A549 (cell line): ENCODE measurements around the gene OBSCN. TPM values are rescaled to one million over a fixed set of nuclear protein-coding genes. Genes with fewer than 3 reads are reported as not detected.

Source experiments
- ATAC-seq, 2 experiments: fragments of 200-7000 bp in 1 of 2; fragments of >200 bp in 1 of 2; cut with Nextera tagmentation in 1 of 2; cut with Tn5 transposase in 1 of 2; 3 replicates each; pipeline versions ENCODE4 v1.8.0 to v1.9.1; 2018 to 2020; ENCODE audit warnings: mild to moderate bottlenecking in 1 of 2, moderate library complexity in 1 of 2
- CTCF ChIA-PET: fragments of 300-600 bp; sonication (Branson Sonifier 250); formaldehyde crosslinking; extraction: SDS; loops from one replicate; lab custom pipeline; 2021; ENCODE audit warnings: antibody characterized with exemption, inconsistent platforms; lab: Yijun Ruan, JAX
- POLR2A ChIA-PET: fragments of 350-600 bp; formaldehyde crosslinking; extraction: SDS; loops from one replicate; lab custom pipeline; 2021; ENCODE audit warnings: antibody characterized with exemption, inconsistent platforms; lab: Yijun Ruan, JAX
- DNase-seq, 2 experiments: peaks; one replicate each; pipeline versions ENCODE4 v3.0.0 to v3.0.0-alpha.2; 2011 to 2016; ENCODE audit warnings: low read depth in 1 of 2, low spot score in 1 of 2
- FAIRE-seq: peaks from 2 replicates; lab custom pipeline; 2011; peaks lifted over from hg19 to GRCh38; lab: Jason Lieb, UNC
- H3K27ac ChIP-seq, 2 experiments: fragments of >200 bp; sonication (Bioruptor Twin); formaldehyde crosslinking; 3 replicates each; pipeline ENCODE4 v1.5.1; 2016 to 2017
- H3K4me1 ChIP-seq: fragments of >200 bp; sonication (Bioruptor Twin); formaldehyde crosslinking; 3 replicates; pipeline ENCODE4 v1.6.1; 2016
- H3K4me2 ChIP-seq: fragments of >200 bp; sonication (Bioruptor Twin); formaldehyde crosslinking; 3 replicates; pipeline ENCODE4 v1.6.1; 2016
- H3K4me3 ChIP-seq: fragments of >200 bp; sonication (Bioruptor Twin); formaldehyde crosslinking; 3 replicates; pipeline ENCODE4 v1.5.1; 2016
- H3K9me3 ChIP-seq: fragments of >200 bp; sonication (Bioruptor Twin); formaldehyde crosslinking; 3 replicates; pipeline ENCODE4 v1.6.1; 2016
- BCL3 ChIP-seq: fragments of >200 bp; sonication (Bioruptor Twin); formaldehyde crosslinking; IDR thresholded peaks from 3 replicates; pipeline ENCODE4 v1.6.1; 2016
- CBX2 ChIP-seq: fragments of 200-600 bp; sonication (generic); IDR thresholded peaks from 2 replicates; pipeline ENCODE4 v1.6.1; 2016; ENCODE audit warnings: low read depth, mild to moderate bottlenecking, borderline replicate concordance
- CBX8 ChIP-seq: fragments of 200-600 bp; sonication (generic); IDR thresholded peaks from 2 replicates; pipeline ENCODE4 v1.6.1; 2016
- CEBPB ChIP-seq, 2 experiments: fragments of >200 bp in 1 of 2; sonication (Bioruptor Twin) in 1 of 2; formaldehyde crosslinking in 1 of 2; IDR thresholded peaks; 2 replicates each; pipeline ENCODE4 v1.6.1; 2012 to 2016
- CHD4 ChIP-seq: fragments of 200-600 bp; sonication (generic); IDR thresholded peaks from 2 replicates; pipeline ENCODE4 v1.6.1; 2016; ENCODE audit warnings: antibody characterized with exemption, mild to moderate bottlenecking, borderline replicate concordance
- EP300 ChIP-seq, 2 experiments: fragments of >200 bp; sonication (Bioruptor Twin); formaldehyde crosslinking; IDR thresholded peaks; 2 replicates in 1 of 2; 3 replicates in 1 of 2; pipeline ENCODE4 v1.6.1; 2016 to 2017
- ESRRA ChIP-seq: fragments of 150-350 bp; IDR thresholded peaks from 2 replicates; pipeline ENCODE4 v1.6.1; 2014; ENCODE audit warnings: mild to moderate bottlenecking, low read length, borderline replicate concordance
- FOXS1 ChIP-seq: fragments of 250-450 bp; sonication (Bioruptor Pico); IDR thresholded peaks from 2 replicates; pipeline ENCODE4 v1.5.0; 2020; ENCODE audit warnings: mild to moderate bottlenecking, moderate library complexity
- HEYL ChIP-seq: fragments of 250-450 bp; sonication (Bioruptor Pico); IDR thresholded peaks from 2 replicates; pipeline ENCODE4 v1.8.0; 2021; ENCODE audit warnings: mild to moderate bottlenecking, moderate library complexity
- HOXA7 ChIP-seq: fragments of 250-450 bp; sonication (Bioruptor Pico); IDR thresholded peaks from 2 replicates; pipeline ENCODE4 v1.5.0; 2020; ENCODE audit warnings: mild to moderate bottlenecking, moderate library complexity
- MAZ ChIP-seq: fragments of 150-350 bp; IDR thresholded peaks from 2 replicates; pipeline ENCODE4 v1.6.1; 2014; ENCODE audit warnings: antibody characterized with exemption, low read depth, low read length, borderline replicate concordance
- NFE2L2 ChIP-seq: fragments of 150-350 bp; conservative IDR thresholded peaks from 2 replicates; pipeline ENCODE4 v1.6.1; 2014; ENCODE audit warnings: low read length
- POLR2A ChIP-seq: IDR thresholded peaks from 2 replicates; pipeline ENCODE4 v1.6.1; 2012; ENCODE audit warnings: mild to moderate bottlenecking, low read length
- POLR2AphosphoS2 ChIP-seq: conservative IDR thresholded peaks from 2 replicates; pipeline ENCODE4 v1.6.1; 2012; ENCODE audit warnings: low read length, improper control_type of control experiment, inconsistent platforms
- RARB ChIP-seq: fragments of 250-450 bp; sonication (Bioruptor Pico); IDR thresholded peaks from 2 replicates; pipeline ENCODE4 v1.8.0; 2021; ENCODE audit warnings: mild to moderate bottlenecking, moderate library complexity
- SMC3 ChIP-seq: fragments of >200 bp; sonication (Bioruptor Twin); formaldehyde crosslinking; IDR thresholded peaks from 3 replicates; pipeline ENCODE4 v1.6.1; 2018; ENCODE audit warnings: inconsistent platforms
- SREBF2 ChIP-seq: fragments of 450-650 bp; IDR thresholded peaks from 2 replicates; pipeline ENCODE4 v1.6.1; 2014; ENCODE audit warnings: mild to moderate bottlenecking, moderate library complexity
- TP53 ChIP-seq: fragments of 250-450 bp; sonication (Bioruptor Pico); IDR thresholded peaks from 2 replicates; pipeline ENCODE4 v1.5.0; 2021; ENCODE audit warnings: mild to moderate bottlenecking, moderate library complexity
- ZSCAN20 ChIP-seq: fragments of 250-450 bp; sonication (Bioruptor Pico); IDR thresholded peaks from 2 replicates; pipeline ENCODE4 v1.8.0; 2022; ENCODE audit warnings: mild to moderate bottlenecking, moderate library complexity
- WGBS: methylation state at CpG from one replicate; pipeline ENCODE4 v1.1.6; 2017; ENCODE audit errors: missing lambda C conversion rate; 5-methylcytosine and 5-hydroxymethylcytosine counted together
- polyA plus RNA-seq, 4 experiments: library from polyadenylated mRNA; depleted of rRNA in 3 of 4; stranded (reverse); fragments of >200 nt; fragmentation: RNase III in 1 of 4; extraction: RNeasy Plus Mini Kit Qiagen cat#74134 plus additional on column Dnase treatment in 1 of 4; gene quantifications; 2 replicates in 3 of 4; 3 replicates in 1 of 4; pipeline ENCODE4 v1.2.3, GENCODE V29; 2011 to 2017
- TF ChIP-seq, protein P1 (sequence below): IDR thresholded peaks from 2 replicates; pipeline ENCODE4 v1.6.1; 2012
- TF ChIP-seq, protein P2 (sequence below): fragments of >200 bp; sonication (Bioruptor Twin); formaldehyde crosslinking; IDR thresholded peaks from 2 replicates; pipeline ENCODE4 v1.6.1; 2016
- TF ChIP-seq, protein P3 (sequence below): fragments of 250-450 bp; sonication (Bioruptor Pico); IDR thresholded peaks from 2 replicates; pipeline ENCODE4 v1.5.0; 2020; ENCODE audit warnings: low read depth, mild to moderate bottlenecking, moderate library complexity
- TF ChIP-seq, protein P4 (sequence below): IDR thresholded peaks from 2 replicates; pipeline ENCODE4 v1.6.1; 2012

Gene OBSCN
- polyA plus RNA-seq, 2 of the 4 experiments (the other 2 are of a cell fraction), result 3.1 to 6.8 TPM

GRCh38 chr1:228175316-228176023 lies 32.4 kb upstream of the OBSCN start:
- Histone ChIP-seq H3K27ac (no peak overlapping the region), H3K9me3 (no peaks in the 10 kb centered on the region), H3K4me2 (no peak overlapping the region), H3K4me3 (no peak overlapping the region), H3K4me1 (0 out of 3 replicates have a peak, but pooled peaks cover 4% of the 10 kb centered on the region)
- FAIRE-seq, result no peak
- WGBS, result 91% methylated on average over 8 of the region's 18 CpGs
- ChIA-PET CTCF (interaction anchor here (0.9 to 2.1 kb wide), 5 partner anchors 9 to 176 kb away, joined by 3 to 7 read pairs (median 5); partner anchors contain the start of gene IBA57), POLR2A (no interaction called here)
- no peak for DNase-seq
- ATAC-seq, result no peak
- TF ChIP-seq POLR2A, result no peak
- no peak for TF ChIP-seq HOXA7 (CRISPR knock-in tag)
- TF ChIP-seq CEBPB (IDR thresholded peaks at IDR 0.05), result no peak
- no peak for TF ChIP-seq CBX2
- no peak for TF ChIP-seq CHD4
- TF ChIP-seq ZSCAN20 (CRISPR knock-in tag), result no peak
- TF ChIP-seq SREBF2, result no peak
- no peak for TF ChIP-seq MAZ
- TF ChIP-seq, protein P1, sequence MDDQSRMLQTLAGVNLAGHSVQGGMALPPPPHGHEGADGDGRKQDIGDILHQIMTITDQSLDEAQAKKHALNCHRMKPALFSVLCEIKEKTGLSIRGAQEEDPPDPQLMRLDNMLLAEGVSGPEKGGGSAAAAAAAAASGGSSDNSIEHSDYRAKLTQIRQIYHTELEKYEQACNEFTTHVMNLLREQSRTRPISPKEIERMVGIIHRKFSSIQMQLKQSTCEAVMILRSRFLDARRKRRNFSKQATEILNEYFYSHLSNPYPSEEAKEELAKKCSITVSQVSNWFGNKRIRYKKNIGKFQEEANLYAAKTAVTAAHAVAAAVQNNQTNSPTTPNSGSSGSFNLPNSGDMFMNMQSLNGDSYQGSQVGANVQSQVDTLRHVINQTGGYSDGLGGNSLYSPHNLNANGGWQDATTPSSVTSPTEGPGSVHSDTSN, result no peak
- no peak for TF ChIP-seq POLR2AphosphoS2
- TF ChIP-seq TP53 (CRISPR knock-in tag), result no peak
- TF ChIP-seq CBX8, result no peak
- TF ChIP-seq RARB (CRISPR knock-in tag), result no peak
- TF ChIP-seq BCL3, result no peak
- TF ChIP-seq HEYL, result no peak
- TF ChIP-seq, protein P2, sequence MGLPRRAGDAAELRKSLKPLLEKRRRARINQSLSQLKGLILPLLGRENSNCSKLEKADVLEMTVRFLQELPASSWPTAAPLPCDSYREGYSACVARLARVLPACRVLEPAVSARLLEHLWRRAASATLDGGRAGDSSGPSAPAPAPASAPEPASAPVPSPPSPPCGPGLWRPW, result no peak
- TF ChIP-seq EP300 (IDR thresholded peaks at IDR 0.05), result no peak
- TF ChIP-seq, protein P3, sequence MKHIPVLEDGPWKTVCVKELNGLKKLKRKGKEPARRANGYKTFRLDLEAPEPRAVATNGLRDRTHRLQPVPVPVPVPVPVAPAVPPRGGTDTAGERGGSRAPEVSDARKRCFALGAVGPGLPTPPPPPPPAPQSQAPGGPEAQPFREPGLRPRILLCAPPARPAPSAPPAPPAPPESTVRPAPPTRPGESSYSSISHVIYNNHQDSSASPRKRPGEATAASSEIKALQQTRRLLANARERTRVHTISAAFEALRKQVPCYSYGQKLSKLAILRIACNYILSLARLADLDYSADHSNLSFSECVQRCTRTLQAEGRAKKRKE (CRISPR knock-in tag), result no peak
- no peak for TF ChIP-seq FOXS1 (CRISPR knock-in tag)
- TF ChIP-seq, protein P4, sequence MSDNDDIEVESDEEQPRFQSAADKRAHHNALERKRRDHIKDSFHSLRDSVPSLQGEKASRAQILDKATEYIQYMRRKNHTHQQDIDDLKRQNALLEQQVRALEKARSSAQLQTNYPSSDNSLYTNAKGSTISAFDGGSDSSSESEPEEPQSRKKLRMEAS, result no peak
- TF ChIP-seq, all 56 proteins: peak for 0

GRCh38 chr1:228176024-228176395 lies 31.8 kb upstream of the OBSCN start:
- Histone ChIP-seq H3K27ac (no peak overlapping the region), H3K4me1 (0 out of 3 replicates have a peak, but pooled peaks cover 4% of the 10 kb centered on the region)
- FAIRE-seq, result no peak
- CTCF ChIA-PET, result interaction anchor here (0.9 to 1.1 kb wide), 3 partner anchors 9 to 45 kb away, joined by 3 to 5 read pairs (median 3); partner anchors contain the start of gene IBA57
- TF ChIP-seq NFE2L2 (no peak), CEBPB (IDR thresholded peaks at IDR 0.05) (no peak), ESRRA (no peak), SMC3 (no peak)
- TF ChIP-seq, all 56 proteins: peak for 0
- Histone ChIP-seq H3K4me2 (no peak overlapping the region), H3K4me3 (no peak overlapping the region), H3K9me3 (no peaks in the 10 kb centered on the region)
- ATAC-seq (0 out of 6 replicates have a peak, but pooled peaks of 1 of the 2 experiments have one; percentile 3), DNase-seq (no peak)
- WGBS, result 78% methylated on average over 4 of the region's 4 CpGs
- POLR2A ChIA-PET, result no interaction called here
